NAMALWA (cell line): ENCODE results near the gene WNK2.

Source experiments
- DNase-seq: peaks from one replicate; pipeline ENCODE4 v3.0.0-alpha.2; 2015; ENCODE audit warnings: low spot score

The WNK2 gene

DNA sequence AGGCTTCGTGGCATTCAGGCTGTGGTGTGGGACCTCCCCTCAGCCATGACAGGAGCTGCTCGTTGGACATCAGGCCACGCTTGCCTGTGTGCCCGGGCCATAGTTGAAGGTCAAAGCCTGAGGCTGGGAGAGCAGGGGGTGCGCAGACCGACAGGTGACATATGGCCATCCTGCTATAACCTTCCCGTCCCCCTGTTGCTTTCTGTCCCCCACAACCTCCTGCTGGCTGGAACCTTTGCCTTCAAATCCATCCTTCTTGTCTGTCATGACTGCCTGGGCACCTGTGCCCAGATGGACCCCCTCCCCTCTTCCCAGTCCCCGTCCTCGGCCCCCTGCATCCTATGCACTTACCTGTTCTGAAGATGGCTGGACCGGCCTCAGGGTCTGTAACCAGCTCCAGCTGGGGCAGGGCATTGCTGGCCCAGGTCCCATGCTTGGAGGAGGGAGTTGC, 83.2 kb downstream of the WNK2 start:
- DNase-seq, result no peak

GRCh38 chr9:93267681-93268505, 84.0 kb downstream of the WNK2 start:
- no peak for DNase-seq

- peak; percentile 93 for DNase-seq
Measured at GRCh38 chr9:93268551-93269314, 84.8 kb downstream of the WNK2 start.

DNA sequence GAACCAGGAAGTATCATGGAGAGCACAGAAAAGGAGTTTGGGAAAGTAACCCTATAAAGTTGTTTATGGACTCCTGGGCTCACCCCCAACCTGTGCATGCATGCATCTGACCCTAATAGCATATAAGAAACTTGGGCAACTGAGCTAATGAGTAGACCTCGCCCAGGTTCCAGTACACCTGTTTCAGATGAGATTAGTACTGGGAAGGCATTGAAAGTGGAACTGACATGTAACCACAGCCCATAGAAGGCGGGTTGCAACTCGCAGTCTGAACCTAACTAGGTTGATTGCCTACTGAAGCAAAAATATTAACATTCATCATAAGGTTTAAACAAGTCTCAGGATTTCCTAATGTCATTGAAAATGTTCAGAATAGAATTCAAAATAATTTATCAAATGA, 87.0 kb downstream of the WNK2 start:
- DNase-seq, result peak; percentile 52

DNA sequence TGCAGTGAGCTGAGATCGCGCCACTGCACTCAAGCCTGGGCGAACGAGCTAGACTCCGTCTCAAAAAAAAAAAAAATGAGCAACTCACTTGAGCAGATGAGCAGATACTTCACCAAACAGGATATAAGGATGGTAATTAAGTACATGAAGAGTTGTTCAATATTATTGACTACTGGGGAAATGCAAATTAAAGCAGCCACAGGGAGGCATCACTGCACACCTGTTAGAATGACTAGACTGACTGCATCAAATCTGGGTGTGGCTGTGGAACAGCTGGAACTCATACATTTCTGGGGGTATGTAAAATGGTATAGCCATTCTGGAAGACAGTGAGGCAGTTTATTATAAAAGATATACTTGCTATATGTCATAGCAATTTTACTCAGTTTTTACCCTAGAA, 93.0 kb downstream of the WNK2 start:
- peak; percentile 89 for DNase-seq

- no peak for DNase-seq
Measured at GRCh38 chr9:93278144-93278543, 94.2 kb downstream of the WNK2 start.

- no peak for DNase-seq
Measured at GRCh38 chr9:93280661-93281259, 96.8 kb downstream of the WNK2 start.

DNA sequence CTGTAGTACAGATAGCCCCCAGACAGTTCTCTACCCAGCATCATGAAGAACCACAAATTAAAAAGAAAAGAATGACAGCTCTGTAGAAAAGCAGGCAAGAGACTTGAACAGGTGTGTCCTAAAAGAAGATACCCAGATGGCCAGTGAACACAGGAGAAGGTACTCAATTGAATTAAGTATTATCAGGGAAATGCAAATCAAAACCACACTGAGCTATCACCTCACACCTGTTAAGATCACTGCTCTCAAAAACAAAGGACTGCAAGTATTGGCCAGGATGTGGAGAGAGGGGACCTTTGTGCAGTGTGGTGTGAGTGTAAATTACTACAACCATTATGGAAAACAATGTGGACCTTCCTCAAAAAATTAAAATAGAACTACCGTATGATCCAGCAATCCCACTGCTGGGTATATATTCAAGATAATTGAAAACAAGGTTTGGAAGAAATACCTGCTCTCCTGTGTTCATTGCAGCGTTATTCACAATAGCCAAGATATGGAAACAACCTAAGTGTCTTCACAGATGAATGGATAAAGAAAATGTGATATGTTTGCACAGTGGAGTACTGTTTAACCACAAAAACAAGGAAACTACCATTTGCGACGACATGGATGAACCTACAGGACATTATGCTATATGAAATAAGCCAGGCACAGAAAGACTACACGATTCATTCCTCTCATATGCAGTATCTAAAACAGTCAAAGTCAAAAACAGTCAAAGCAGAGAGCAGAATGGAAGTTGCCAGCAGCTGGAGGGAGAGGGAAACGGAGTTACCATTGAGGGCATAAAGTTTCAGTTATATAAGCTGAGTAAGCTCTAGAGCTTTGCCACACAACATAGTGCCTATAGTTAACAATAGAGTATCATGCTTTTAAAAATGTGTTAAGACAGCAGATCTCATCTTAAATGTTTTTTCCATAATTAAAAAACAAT, 102.6 kb downstream of the WNK2 start:
- peak; percentile 79 for DNase-seq

DNA sequence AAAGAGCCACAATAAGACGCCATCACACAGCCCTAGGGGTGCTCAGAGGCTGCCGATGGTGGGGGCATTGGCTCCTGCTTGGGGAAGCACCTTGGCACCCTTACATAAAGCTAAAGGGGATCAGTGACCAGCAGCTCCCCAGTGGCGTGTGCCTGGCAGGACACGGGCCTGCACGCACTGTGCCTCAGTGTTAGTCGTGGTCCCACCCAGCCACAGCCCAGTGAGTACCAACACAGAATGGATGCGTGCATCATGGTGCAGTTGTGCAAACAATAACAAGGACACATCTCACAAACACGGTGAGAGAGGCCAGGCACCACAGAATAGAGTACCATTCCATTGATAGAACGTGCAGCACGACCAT, 103.2 kb downstream of the WNK2 start:
- DNase-seq, result no peak

- no peak for DNase-seq
Measured at GRCh38 chr9:93287593-93287992, 103.7 kb downstream of the WNK2 start.

DNA sequence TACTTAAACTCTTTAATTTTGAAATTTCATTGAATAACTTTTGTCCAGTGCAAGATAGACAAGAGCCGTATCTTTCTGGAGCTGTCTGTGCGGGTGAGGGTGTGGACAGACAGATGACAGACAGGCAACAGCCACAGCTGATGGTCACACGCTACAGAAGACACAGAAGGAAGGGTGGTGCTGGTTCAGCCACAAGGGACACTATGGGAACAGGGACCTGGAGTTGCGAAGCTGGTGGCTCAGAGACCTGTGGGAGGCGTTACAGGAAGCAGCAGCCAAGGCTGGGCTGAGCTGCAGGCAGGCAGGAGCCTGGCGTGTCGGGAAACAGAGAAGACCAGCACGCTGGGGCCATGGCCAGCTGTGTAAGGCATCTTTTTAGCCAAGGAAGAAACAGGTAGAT, 104.4 kb downstream of the WNK2 start:
- DNase-seq, result no peak

DNA sequence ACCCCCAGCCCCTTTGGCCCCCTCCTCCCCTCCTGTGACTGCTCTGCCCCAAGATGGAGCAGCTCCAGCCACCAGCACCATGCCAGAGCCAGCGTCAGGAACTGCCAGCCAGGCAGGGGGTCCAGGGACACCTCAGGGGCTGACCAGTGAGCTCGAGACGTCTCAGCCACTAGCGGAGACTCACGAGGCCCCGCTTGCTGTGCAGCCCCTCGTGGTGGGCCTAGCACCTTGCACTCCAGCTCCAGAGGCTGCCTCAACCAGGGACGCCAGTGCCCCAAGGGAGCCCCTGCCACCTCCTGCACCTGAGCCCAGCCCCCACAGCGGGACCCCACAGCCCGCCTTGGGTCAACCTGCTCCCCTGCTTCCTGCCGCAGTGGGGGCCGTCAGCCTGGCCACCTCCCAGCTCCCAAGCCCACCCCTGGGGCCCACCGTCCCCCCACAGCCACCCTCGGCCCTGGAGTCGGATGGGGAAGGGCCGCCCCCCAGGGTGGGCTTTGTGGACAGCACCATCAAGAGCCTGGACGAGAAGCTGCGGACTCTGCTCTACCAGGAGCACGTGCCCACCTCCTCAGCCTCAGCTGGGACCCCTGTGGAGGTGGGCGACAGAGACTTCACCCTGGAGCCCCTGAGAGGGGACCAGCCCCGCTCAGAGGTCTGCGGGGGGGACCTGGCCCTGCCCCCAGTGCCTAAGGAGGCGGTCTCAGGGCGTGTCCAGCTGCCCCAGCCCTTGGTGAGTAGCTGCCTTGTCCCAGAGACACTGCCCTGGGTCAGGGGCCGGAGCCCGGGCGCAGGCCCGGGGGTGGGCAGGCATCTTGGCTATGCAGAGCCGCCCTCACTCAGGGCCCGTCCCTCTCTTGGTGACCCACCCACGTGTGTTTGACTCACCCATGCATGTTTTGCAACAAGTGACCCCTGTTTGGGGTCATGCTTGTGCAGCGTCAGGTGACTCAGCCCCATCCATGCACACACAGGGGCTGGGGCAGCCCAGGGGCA, 105.2 kb downstream of the WNK2 start:
- no peak for DNase-seq

- DNase-seq, result no peak
Measured at GRCh38 chr9:93290495-93291434, 106.8 kb downstream of the WNK2 start.

DNA sequence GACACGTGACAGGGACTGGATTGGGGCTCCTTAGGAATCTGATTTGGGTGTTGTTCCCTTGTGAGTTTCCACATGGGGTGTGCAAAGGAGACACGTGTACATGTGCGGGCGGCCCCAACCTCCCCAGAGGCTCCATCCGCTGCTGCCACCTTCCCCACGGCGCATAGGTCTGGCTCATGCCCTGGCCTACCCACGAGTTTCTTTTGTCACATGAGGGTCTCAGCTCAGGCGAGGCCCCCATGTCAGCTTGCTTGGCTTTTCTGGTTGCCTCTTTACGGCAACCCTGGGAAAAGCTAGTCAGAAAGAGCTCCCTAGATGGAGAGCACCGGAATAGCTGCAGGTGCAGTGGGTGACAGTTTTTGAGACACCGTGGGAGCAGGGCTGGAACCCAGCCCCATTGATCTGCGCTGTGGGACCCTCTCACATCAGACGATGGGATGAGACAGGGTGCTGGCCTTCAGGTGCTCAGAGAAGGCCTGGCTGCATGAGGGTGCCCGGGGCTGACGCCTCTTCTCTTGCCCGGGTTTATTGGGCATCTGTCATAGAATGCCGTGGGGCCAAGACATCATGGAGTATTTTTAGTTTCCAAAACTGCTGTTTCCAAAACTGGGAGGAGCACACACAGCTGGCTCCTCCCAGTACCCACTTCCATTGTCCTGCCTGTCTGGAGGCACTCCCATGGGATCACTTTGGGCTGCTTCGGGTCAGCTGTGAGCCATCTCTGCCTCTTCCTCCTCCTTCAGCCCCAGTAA, 107.8 kb downstream of the WNK2 start:
- no peak for DNase-seq

- DNase-seq, result no peak
Measured at GRCh38 chr9:93292288-93292615, 108.3 kb downstream of the WNK2 start.

GRCh38 chr9:93292664-93293328, 108.9 kb downstream of the WNK2 start:
- DNase-seq, result no peak

DNA sequence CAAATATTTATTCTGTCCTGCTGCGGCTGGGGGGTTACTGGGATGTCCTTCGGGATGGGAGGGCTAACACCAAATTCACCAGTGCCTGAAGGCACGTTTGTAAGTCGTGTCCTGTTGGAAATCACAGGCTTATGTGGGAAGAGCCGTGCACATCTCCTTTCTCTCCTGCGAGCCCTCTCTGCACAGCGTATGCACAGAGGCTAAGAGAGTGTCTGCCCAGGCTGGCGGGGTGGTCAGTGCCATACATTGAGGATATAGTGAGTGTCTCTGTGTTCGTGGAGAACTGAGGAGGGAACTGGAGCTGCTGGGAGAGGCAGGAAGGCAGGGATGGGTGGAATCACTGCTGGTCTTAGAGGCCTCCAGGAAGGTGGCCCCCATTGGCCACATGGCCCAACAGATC, 110.1 kb downstream of the WNK2 start:
- DNase-seq, result no peak

DNA sequence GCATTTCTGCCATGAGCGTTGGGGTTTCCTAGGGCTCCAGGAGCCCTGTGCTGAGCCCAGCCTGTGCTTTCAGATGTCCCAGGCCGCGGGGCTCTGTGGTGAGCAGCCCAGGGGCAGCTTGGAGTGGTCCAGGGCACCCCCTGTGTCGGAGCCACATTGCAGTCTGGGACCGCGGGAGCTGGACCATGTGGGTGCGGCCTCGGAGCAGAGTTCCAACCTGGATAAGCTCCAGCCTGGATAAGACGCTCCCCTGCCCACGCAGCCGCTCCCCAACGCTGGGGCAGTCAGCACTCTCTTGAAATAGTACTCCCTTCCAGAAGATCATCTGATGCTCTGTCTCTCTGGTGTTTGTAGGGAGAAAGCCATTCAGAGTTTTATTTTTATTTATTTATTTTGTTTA, 111.1 kb downstream of the WNK2 start:
- DNase-seq, result no peak
